ENCODE data around the gene PIP5K1A. TPM values are rescaled to one million over a fixed set of nuclear protein-coding genes. Genes with fewer than 3 reads are reported as not detected.

PIP5K1A gene
- total and polyA plus RNA-seq, 8 donors, result 51.2 to 73.3 (median 67.2) TPM

GRCh38 chr1:151286619-151287340 is 88.4 kb downstream of the PIP5K1A start:
- no peaks in the 10 kb centered on the region for H3K27me3 ChIP-seq
- intact Hi-C loops (cut with DNase I), result no loop called here
- no peaks in the 10 kb centered on the region for H3K9me3 ChIP-seq
- no peak overlapping the region for H3K27ac ChIP-seq
- H3K4me3 ChIP-seq, result no peak overlapping the region
- TF ChIP-seq CTCF (IDR thresholded peaks at IDR 0.05), result no peak
- DNase-seq, result no peak
- H3K36me3 ChIP-seq, result peaks cover 0 to 69% of the 10 kb centered on the region in 2 donors
- H3K4me1 ChIP-seq, result peaks cover 7 to 29% of the 10 kb centered on the region in 2 donors
- ATAC-seq, result no peak

GRCh38 chr1:151287341-151287699 is 89.0 kb downstream of the PIP5K1A start:
- peaks cover 0 to 75% of the 10 kb centered on the region in 2 donors for H3K36me3 ChIP-seq
- intact Hi-C loops (cut with DNase I), result no loop called here

DNA sequence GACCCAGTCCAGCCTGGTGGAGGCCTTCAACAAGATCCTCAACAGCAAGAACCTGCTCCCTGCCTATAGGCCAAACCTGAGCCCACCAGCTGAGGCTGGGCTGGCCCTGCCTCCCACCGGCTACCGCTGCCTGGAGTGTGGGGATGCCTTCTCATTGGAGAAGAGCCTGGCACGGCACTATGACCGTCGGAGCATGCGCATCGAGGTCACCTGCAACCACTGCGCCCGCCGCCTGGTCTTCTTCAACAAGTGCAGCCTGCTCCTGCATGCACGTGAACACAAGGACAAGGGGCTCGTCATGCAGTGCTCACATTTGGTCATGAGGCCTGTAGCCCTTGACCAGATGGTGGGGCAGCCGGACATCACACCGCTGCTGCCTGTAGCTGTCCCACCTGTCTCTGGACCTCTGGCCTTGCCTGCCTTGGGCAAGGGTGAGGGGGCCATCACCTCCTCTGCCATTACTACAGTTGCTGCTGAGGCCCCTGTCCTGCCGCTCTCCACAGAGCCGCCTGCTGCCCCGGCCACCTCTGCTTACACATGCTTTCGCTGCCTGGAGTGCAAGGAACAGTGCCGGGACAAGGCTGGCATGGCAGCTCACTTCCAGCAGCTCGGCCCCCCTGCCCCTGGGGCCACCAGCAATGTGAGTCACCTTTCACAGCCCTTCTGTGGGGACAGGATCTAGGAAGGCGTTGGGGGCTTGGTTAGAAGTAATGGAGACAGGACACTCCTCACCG is 89.6 kb downstream of the PIP5K1A start:
- no peak overlapping the region for H3K27ac ChIP-seq
- no peak overlapping the region for H3K4me3 ChIP-seq
- intact Hi-C loops (cut with DNase I), result no loop called here
- no peak for TF ChIP-seq CTCF (IDR thresholded peaks at IDR 0.05)
- DNase-seq (no peak), ATAC-seq (no peak)
- peaks cover 0 to 81% of the 10 kb centered on the region in 2 donors for H3K36me3 ChIP-seq
- H3K27me3 ChIP-seq, result no peaks in the 10 kb centered on the region
- H3K9me3 ChIP-seq, result no peaks in the 10 kb centered on the region
- peaks cover 7 to 25% of the 10 kb centered on the region in 2 donors for H3K4me1 ChIP-seq

More at GRCh38 chr1:151287341-151287699, 89.0 kb downstream of the PIP5K1A start:
- no peak for DNase-seq
- H3K9me3 ChIP-seq, result no peaks in the 10 kb centered on the region
- no peaks in the 10 kb centered on the region for H3K27me3 ChIP-seq
- H3K4me1 ChIP-seq, result peaks cover 7 to 29% of the 10 kb centered on the region in 2 donors
- no peak overlapping the region for H3K4me3 ChIP-seq
- TF ChIP-seq CTCF (IDR thresholded peaks at IDR 0.05), result no peak
- ATAC-seq, result no peak
- H3K27ac ChIP-seq, result no peak overlapping the region

- Histone ChIP-seq H3K27ac (no peak overlapping the region), H3K9me3 (no peaks in the 10 kb centered on the region), H3K27me3 (no peaks in the 10 kb centered on the region), H3K4me1 (peaks cover 6 to 19% of the 10 kb centered on the region in 2 donors), H3K36me3 (peaks cover 0 to 87% of the 10 kb centered on the region in 2 donors), H3K4me3 (no peak overlapping the region)
- intact Hi-C loops (cut with DNase I), result no loop called here
- DNase-seq (no peak), ATAC-seq (no peak)
- no peak for TF ChIP-seq CTCF (IDR thresholded peaks at IDR 0.05)
Observed at GRCh38 chr1:151288502-151288901, 90.2 kb downstream of the PIP5K1A start.
